GM19351 (cell line): ENCODE measurements around the gene PRSS57.
"Not testable (repeated sequence)": the region's sequence is repeated elsewhere in the genome, so short reads cannot be mapped to it uniquely, and the experiment has no call there.

Experiments
- ATAC-seq: cut with Tn5 transposase; IDR thresholded peaks from one replicate; pipeline ENCODE4 v1.9.1; 2021; ENCODE audit warnings: mild to moderate bottlenecking, moderate library complexity; ENCODE audit not compliant: unreplicated experiment

PRSS57 gene

GRCh38 chr19:695352-695949 is at the start of gene PRSS57:
TSS of gene PRSS57 (minus strand) at chr19:695452. CDS start at chr19:695430, 22 bp downstream.
- ATAC-seq, result no peak

- ATAC-seq, result no peak
Observed at GRCh38 chr19:743168-743687, 48.0 kb upstream of the PRSS57 start.

DNA sequence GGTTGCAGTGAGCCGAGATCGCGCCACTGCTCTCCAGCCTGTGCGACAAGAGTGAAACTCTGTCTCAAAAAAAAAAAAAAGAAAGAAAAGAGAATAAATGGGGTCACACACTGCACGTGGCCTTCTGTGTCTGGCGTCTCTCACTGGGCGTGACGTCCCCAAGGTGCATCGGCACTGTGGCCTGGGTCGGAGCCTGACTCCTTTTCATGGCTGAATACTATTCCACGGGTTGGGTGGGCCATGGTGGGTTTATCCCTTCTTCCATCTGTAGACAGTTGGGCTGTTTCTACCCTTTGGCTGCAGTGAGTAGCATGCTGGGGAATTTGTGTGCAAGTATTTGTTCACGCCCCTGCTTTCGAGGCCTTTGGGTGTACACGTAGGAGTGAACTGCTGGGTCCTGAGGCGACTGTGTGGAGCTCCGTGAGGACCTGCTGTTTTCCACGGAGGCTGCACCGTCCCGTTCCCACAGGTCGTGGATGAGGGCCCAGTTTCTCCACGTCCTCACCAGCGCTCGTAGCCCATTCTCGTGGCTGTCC is 47.4 kb upstream of the PRSS57 start:
- ATAC-seq, result no peak

DNA sequence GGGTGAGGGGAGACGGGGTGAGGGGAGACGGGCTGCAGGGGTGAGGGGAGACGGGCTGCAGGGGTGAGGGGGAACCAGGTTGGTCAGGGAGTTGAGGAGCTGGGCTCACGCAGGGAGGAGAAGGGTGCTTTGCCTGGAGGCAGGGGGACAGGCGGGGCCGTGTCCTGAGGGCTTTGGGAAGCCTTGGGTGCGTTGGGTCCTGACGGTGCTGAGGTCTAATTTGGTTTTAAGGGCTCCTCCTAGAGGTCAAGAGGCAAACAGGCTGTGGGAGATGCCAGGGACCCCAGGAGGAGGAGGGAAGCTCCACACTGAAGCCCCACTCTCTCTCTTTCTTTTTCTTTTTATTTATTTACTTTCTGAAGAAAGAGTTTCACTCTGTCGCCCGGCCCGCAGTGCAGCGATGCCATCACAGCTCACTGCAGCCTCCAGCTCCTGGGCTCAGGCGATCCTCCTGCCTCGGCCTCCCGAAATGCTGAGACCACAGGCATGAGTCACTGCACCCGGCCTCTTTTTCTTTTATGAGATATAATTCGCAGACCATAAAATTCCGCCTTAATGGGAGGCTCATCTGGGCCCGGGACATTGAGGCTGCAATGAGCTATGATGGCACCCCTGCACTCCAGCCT is 46.4 kb upstream of the PRSS57 start:
- ATAC-seq, result no peak

DNA sequence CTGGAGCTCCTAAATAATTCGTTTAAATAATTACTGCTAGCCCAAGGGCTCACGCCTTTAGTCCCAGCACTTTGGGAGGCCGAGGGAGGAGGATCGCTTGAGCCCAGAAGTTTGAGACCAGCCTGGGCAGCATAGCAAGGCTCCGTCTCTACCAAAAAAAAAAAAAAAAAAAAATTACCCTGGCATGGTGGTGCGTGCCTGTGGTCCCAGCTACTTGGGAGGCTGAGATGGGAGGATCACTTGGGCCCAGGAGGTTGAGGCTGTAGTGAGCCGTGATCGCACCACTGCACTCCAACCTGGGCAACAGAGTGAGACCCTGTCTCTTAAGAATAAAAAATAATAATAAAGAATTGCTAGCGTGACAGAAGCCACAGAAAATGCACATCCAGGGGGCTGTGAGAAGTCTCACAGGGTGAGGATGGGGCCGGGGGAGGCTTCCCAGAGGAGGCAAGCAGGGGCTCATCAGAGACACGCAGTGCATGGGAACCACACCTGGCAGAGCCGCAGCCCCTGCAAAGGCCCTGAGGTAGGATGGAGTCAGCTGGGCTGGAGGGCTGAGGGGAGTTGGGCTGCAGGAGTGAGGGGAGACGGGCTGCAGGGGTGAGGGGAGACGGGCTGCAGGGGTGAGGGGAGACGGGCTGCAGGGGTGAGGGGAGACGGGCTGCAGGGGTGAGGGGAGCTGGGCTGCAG is 45.7 kb upstream of the PRSS57 start:
- not testable (repeated sequence) for ATAC-seq

GRCh38 chr19:739998-740715 is 44.9 kb upstream of the PRSS57 start:
- no peak for ATAC-seq

GRCh38 chr19:738509-739128 is 43.4 kb upstream of the PRSS57 start:
- no peak for ATAC-seq

DNA sequence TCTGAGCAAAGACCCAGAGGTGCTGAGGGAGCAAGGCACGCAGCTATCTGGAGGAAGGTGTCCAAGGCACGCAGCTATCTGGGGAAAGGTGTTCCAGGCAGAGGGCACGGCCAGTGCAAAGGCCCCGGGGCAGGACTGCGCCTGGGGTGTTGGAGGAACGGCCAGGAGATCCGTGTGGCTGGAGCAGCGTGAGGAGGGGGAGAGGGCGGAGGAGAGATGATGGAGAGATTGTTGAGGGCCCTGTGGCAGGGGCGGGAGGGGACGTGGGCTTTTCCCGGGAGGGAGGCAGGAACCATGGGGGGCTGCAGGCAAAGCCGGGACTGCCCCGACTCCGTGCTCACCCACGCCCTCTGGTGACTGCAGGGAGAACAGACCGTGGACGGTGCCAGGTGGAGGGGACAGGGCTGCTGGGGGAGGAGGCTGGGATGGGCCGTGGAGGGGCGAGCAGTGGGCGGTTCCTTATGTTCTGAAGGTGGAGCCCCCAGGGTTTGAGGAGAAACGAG is 42.4 kb upstream of the PRSS57 start:
- no peak for ATAC-seq

GRCh38 chr19:736125-736524 is 40.9 kb upstream of the PRSS57 start:
- no peak for ATAC-seq

GRCh38 chr19:734716-735115 is 39.5 kb upstream of the PRSS57 start:
- ATAC-seq, result no peak

GRCh38 chr19:732148-733069 is 37.2 kb upstream of the PRSS57 start:
- no peak for ATAC-seq

DNA sequence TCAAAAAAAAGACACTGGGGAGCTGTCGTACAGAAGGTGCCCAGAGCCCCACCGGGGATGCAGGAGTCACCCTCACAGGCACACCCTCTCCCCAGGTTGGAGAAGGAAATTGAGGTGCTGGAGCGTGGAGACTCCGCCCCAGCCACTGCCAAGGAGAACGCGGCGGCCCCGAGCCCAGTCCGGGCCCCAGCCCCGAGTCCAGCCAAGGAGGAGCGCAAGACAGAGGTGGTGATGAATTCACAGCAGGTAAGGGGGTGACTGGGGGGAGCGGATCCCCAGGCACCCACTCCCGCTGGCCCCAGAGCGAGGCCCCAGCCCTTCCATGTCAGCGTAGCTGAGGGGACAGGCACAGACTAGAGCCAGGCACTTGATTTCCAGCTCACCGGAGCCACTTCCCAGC is 35.7 kb upstream of the PRSS57 start:
- ATAC-seq, result no peak

GRCh38 chr19:729965-730668 is 34.9 kb upstream of the PRSS57 start:
- no peak for ATAC-seq

GRCh38 chr19:729564-729963 is 34.3 kb upstream of the PRSS57 start:
- ATAC-seq, result not testable (repeated sequence)

- no peak for ATAC-seq
Observed at GRCh38 chr19:728011-728410, 32.8 kb upstream of the PRSS57 start.

DNA sequence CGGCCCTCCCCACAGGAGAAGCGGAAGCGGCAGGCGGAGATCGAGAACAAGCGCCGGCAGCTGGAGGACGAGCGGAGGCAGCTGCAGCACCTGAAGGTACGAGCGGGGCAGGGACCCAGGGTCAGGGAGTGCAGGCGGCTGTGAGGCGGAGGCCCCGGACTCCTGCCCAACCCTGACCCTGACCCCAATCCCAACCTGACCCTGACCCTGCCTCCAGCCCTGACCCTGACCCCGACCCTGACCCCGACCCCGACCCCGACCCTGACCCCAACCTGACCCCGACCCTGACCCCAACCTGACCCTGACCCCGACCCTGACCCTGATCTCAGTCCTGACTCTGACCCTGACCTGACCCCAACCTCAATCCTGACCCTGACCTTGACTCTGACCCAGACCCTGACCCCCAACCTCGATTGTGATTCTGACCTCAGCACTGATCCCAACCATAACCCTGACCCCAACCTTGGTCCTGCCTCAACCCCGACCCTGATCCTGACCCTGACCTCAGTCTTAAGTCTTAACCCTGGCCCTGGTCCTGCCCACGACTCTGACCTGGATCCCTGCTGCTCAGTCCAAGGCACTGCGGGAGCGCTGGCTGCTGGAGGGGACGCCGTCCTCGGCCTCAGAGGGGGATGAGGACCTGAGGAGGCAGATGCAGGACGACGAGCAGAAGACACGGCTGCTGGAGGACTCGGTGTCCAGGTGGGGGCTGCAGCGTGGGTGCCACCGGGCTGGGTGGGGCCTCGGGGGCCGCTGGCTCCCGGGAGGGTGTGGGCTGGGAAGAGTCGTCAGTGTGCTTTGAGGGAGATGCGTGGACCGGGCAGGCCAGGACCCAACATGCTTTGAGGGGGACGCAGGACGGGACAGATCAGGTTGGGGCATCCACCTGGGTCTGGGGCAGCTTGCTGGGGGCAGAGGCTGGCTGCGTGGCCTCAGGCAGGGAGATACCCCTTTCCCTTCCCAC is 32.0 kb upstream of the PRSS57 start:
- ATAC-seq, result no peak

GRCh38 chr19:725461-726089 is 30.3 kb upstream of the PRSS57 start:
- ATAC-seq, result no peak
